Ovary (tissue), 3 donors: ENCODE measurements around the gene RPS19.

ENCODE experiments used
- CTCF ChIP-seq, 3 donors: fragments of 450-650 bp in 2 of 3; fragments of 200-600 bp in 1 of 3; IDR thresholded peaks; one replicate each; pipeline versions ENCODE4 v1.5.1 to v1.8.0; 2016 to 2022; ENCODE audit warnings: antibody characterized with exemption in 3 of 3, mild to moderate bottlenecking in 1 of 3
- POLR2A ChIP-seq: fragments of 450-650 bp; IDR thresholded peaks from one replicate; pipeline ENCODE4 v1.6.1; 2017; ENCODE audit warnings: antibody characterized with exemption, mild to moderate bottlenecking, moderate library complexity
- donor health status: DM: no; HTN: no; CAD: no.

- TF ChIP-seq CTCF (IDR thresholded peaks at IDR 0.05) = no peak
- no peak for TF ChIP-seq POLR2A
These were observed 10.4 kb downstream of the RPS19 start for GRCh38 chr19:41870401-41870873.
